HG02973 (cell line): Measurements from ENCODE around the gene CAPS.
"Not testable (repeated sequence)": the region's sequence is repeated elsewhere in the genome, so short reads cannot be mapped to it uniquely, and the experiment has no call there.

Experiments
- ATAC-seq: cut with Tn5 transposase; IDR thresholded peaks from one replicate; pipeline ENCODE4 v1.9.1; 2021; ENCODE audit warnings: moderate library complexity; ENCODE audit not compliant: unreplicated experiment

The CAPS gene

DNA sequence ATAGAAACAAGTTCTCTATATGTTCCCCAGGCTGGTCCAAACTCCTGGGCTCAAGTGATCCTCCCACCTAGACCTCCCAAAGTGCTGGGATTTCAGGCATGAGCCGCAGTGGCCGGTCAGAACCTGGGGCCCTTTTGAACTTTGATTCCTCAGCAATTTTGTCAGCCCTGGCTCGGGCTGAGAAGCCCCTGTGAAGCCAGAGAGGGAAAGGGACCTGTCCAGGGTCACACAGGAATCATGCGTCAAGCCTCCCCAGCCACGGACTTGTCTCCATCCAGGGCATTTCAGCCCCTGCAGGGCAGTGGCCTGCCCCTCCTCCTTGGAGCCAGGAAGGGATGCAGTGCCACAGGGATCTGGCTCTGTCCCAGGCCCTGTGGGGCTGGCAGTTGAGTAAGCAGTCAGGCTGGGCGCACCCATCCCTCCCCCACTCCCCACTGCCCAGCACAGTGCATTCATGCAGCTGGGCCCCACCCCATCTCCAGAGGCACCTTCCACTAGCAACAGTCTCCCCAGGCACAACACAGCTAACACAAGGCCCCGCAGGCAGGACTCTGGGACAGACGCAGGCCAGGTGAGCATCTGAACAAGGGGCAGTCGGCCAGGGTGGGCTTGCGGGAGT, at the start of gene CAPS:
TSS of gene CAPS (plus strand) at position 516 of the 619 bp plus-strand sequence. CDS start 153 bp downstream, outside the sequence.
- no peak for ATAC-seq

DNA sequence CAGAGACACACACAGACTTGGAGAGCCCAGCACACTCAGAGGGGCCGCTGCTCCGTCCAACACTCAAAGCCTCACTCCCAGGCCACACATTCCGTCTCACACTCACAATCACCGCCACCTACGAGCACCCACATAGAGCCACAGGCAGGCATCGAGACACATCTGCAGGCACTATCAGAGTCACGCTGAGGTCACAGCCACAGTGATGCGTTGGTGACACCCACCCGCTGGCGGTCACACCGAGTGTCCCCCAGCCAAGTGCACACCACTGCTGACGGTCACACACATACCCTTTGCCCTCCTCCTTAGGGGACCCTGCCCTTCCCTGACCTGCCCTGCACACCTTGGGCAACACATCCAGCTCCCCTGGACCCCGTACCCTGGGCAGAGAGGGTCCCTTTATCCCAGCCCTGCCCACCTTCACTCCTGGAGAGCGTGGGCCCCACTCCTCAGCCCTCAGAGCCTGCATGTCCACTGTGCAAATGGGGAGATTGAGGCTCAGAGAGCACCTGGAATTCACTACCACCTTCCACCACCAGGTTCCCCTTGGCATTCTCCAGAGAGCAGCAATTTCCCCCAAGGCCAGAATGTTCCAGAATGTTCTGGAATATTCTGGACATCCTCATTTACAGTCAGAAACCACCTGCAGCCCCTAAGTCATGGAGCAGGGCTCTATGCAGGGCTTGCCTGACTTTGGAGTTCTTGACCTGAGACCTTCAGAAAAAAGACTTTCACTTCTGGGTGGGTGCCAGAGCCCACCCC, 49.1 kb upstream of the CAPS start:
- no peak for ATAC-seq

DNA sequence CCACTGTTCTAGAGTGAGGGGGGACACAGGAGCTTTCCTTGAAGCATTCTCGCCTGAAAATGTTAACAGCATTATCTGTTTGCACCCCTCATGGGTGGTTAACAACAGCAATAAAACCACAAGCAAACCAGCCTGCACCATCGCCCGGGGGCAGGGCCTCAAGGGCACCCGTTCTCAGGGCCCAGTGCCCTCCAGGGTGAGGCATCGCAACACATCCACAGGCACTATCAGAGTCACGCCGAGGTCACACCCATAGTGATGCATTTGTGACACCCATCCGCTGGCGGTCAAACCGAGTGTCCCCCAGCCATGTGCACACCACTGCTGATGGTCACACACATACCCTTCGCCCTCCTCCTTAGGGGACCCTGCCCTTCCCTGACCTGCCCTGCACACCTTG, 48.3 kb upstream of the CAPS start:
- ATAC-seq, result no peak

DNA sequence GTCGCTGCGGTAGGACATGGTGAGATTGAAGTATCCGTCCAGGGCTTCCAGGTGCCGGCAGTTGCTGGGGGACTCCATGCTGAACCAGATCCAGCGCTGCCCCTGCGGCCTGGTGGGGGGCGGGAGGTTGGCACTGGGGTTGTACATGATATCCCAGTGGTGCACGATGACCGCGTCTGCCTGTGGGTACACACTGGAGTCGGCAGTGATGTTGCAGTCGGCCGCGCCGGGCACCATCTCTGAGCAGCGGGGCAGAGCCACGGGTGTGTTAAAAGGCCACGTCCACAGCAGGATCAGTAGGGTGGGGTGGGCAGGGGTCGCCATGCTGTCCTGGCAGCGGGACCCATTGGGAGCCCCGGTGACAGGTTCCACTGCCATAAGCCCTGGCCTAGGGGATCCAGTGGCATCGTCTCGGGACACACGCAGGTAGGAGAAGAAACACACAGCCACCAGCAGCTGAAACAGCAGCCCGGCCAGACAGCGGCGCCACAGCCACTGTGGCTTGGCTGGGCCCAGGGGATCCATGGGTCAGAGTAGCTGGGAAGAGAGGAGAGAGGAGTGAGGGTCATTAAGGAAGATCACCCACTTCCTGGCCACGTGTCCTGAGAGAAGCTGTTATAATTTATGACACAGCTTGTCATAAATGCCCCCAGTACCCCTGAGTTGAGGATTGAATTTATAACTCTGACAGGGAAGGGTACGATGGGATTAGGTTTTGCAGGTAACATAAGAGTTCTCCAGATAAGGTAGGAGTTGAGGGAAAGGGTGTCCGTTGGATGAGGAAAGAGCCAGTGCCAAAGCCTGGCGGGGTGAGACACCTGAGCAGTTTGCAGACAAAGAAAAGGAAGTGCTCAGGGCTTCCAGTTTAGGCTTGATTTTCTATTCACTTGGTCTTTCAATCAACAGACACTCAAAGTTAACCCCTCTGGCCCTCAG, 46.6 kb upstream of the CAPS start:
- ATAC-seq, result no peak

DNA sequence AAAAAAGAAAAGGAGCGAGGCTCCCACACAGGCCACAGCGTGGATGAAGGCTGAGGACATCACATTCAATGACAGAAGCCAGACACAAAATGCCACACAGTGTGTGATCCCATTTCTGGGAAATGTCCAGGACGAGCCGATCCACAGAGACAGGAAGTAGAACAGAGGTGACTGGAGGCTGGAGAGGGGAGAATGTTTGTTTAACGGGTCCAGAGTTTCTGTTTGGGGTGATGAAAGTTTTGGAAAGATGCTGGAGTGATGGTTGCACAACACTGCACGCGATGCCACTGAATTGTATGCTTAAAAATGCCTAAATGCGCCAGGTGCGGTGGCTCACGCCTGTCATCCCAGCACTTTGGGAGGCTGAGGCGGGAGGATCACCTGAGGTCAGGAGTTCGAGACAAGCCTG, 43.1 kb upstream of the CAPS start:
- ATAC-seq, result no peak

DNA sequence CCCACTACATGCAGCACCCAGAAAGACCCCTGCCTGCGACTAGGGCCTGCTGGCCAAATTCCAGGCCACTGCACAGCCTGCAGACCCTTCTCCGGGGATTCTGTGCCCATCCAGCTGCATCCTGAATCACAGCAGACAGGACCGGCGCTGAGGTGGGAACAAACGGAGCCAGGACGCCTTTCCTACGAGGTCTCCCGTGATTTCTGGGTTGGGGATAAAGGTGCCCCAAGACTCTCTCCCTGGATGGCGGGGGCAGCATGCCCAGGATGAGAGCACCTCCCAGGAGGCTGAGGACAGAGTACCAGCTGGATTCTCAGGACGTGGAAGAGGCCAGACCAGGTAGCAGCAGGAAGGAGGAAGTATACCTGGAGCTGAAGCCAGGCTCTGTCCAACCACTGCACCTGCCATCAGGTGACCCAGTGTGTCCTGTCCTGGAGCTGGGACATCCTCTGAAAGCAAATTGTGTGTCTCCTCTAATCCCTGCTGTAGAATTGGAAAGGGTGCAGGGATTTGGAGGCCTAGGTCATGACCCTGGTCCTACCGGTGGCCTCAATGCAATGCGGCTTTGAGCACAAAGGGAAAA, 40.3 kb upstream of the CAPS start:
- ATAC-seq, result no peak

DNA sequence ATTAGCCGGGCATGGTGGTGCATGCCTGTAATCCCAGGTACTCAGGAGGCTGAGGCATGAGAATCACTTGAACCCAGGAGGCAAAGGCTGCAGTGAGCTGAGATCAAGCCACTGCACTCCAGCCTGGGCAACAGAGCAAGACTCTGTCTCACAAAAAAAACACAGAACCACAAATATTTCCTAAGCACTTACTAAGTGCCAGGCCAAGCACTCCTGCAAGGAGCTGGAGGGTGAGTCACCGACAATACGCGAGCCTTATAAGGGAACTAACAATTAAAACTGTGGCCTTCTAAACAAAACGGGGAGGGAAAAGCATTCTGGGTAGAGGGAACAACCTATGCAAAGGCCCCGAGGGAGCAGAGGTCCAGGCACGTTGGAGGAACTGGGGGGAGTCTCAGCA, 39.6 kb upstream of the CAPS start:
- ATAC-seq, result not testable (repeated sequence)

DNA sequence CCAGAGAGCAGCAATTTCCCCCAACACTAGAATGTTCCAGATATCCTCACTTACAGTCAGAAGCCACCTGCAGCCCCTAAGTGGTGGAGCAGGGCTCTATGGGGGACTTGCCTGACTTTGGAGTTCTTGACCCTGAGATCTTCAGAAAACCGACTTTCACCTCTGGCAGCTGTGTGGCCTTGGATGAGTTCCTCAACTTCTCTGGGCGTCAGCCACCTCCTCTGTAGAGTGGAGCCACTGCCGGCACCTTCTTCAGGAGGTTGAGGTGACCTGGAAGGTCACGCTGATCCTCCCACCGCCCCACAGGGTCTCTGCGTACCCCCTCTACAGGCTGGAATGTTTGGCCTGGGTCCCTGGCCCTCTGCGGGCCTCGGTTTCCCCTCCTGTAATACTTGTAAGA, 36.6 kb upstream of the CAPS start:
- no peak for ATAC-seq

DNA sequence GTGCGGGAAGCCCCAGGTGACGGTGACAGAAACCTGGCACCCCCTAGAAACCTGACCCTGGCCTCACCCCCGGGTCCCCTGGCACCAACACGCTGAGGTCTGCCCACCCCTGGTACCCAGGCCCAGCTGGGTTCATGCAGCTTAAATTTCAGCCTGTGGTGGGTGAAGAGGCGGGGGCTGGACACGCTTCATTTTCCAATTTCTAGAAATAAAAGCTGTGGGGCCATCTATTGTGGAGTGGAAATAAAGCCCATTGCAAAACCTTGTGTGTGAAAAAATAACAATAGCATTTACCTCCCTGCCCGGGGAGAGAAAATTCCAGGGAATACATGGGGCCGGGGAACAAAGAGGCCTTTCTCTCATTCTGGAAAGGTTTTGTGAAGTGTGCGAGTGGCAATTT, 36.2 kb upstream of the CAPS start:
- no peak for ATAC-seq

DNA sequence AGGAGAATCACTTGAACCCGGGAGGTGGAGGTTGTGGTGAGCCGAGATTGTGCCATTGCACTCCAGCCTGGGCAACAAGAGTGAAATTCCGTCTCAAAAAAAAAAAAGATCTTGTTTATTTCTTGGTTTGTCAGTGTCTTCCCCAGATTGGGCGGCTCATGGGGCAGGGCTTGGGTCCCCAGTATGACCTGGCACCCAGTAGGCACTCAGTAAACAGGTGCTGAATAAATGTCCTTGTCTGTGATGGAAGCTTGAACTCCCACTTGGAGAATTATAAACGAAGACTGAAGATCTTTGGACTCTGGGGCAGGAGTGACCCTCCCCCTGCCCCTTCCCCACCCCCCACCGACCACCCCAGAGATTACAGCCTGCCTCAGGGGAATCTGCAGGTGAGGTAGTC, 33.9 kb upstream of the CAPS start:
- no peak for ATAC-seq

DNA sequence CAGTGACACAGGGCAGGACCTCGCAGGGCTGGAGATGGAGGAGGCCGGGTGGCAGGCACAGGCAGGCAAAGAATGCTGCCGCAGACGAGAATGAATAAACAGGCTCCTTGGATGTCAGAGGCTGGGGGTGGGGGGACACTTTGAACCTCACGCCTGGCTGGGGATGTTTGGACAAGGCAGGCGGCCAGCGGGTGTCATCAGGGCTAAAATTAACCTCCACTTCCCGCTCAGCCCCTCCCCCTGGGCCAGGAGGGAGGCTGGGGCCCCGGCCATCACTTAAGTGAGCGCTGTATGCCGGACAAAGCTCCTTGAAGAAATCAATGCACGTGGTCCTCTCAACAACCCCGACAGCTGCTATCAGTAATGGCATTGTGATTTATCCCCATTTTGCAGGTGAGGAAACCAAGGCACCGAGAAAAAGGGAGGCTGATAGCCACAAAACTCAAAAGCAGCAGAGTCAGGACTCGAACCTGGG, 33.4 kb upstream of the CAPS start:
- no peak for ATAC-seq

DNA sequence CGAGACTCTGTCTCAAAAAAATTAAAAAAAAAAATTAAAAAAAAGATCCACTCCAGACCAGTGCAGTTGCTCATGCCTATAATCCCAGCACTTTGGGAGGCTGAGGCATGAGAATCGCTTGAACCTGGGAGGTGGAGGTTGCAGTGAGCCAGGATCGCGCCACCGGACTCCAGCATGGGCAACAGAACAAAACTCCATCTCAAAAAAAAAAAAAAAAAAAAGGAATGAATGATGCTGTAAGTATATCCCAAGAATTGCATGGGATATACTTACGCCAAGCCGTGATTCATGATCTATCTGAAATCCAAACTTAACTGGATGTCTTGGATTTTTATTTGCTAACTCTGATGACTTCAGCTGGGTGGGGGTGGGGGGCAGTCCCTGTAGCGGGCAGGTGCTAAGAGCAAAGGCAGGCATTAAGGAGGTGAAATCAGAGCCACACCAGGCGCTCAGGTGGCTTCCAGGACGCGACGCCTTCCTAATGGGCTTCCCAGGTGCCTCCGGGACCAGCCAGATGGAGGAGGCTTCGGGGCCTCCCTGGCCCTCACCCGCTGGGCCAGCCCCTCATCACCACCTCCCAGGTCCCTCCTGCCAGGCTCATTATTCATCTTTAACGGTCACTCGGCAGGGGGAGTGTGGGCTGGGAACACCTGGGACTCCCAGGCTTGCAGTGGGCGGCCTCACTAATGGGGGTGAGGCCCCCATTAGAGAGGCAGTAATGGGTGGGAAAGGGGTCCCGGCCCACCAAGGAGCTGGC, 32.3 kb upstream of the CAPS start:
- ATAC-seq, result no peak

DNA sequence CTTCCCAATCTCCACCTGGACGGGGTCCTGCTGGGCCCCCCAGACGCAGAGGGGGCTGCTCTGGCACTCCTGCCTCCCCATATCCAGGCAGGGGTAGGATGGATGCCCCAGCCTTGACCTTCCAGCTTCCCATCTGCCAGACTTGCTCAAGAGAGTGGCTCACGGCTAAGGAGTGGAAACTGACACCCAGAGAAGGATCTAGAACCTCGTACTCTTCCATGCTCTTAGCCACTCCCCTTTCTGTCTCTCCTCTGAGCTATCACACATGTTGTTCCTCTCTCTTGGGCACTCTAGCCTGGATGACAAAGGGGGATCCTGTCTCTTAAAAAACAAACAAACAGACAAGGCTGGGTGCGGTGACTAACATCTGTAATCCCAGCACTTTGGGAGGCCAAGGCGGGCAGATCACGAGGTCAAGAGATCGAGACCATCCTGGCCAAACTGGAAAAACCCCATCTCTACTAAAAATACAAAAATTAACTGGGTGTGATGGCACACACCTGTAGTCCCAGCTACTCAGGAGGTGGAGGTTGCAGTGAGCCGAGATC, 31.6 kb upstream of the CAPS start:
- ATAC-seq, result no peak

DNA sequence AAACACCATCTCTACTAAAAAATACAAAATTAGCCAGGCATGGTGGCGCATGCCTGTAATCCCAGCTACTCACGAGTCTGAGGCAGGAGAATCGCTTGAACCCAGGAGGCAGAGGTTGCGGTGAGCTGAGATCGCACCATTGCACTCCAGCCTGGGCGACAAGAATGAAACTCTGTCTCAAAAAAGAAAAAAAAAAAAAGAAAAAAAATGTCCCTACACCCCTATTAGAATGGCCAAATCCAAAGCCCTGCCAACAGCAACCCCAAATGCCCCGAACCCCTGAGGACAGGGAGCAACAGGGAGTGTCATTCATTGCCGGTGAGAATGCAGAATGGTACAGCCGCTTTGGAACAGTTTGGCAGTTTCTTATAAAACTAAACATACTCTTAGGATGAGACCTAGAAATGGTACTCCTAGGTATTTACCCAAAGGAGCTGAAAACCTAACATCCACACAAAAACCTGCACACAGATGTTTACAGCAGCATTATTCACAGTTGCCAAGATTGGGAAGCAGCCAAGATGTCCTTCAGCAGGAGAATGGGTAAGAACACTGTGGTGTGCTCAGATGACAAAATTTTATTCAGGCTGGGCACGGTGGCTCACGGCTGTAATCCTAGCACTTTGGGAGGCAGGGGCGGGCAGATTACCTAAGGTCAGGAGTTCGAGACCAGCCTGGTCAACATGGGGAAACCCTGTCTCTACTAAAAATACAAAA, 30.7 kb upstream of the CAPS start:
- not testable (repeated sequence) for ATAC-seq

DNA sequence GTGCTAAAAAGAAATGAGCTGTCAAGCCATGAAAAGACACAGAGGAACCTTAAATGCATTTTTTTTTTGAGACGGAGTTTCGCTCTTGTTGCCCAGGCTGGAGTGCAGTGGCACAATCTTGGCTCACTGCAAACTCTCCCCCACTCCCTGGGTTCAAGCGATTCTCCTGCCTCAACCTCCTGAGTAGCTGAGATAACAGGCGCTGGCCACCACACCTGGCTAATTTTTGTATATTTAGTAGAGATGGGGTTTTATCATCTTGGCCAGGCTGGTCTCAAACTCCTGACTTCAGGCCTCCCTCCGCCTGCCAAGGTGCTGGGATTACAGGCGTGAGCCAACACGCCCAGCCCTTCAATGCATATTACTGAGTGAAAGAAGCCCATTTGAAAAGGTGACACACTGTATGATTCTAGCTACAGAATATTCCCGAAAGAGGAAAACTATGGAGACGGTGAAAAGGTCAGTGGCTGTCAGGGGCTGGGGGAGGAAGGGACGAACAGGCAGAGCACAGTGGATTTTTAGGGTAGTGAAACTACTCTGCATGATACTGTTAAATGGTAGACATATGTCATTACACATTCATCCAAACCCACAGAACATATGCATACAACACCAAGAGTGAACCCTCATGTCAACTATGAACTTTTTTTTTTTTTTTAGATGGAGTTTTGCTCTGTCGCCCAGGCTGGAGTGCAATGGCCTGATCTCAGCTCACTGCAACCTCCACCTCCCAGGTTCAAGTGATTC, 29.8 kb upstream of the CAPS start:
- not testable (repeated sequence) for ATAC-seq

DNA sequence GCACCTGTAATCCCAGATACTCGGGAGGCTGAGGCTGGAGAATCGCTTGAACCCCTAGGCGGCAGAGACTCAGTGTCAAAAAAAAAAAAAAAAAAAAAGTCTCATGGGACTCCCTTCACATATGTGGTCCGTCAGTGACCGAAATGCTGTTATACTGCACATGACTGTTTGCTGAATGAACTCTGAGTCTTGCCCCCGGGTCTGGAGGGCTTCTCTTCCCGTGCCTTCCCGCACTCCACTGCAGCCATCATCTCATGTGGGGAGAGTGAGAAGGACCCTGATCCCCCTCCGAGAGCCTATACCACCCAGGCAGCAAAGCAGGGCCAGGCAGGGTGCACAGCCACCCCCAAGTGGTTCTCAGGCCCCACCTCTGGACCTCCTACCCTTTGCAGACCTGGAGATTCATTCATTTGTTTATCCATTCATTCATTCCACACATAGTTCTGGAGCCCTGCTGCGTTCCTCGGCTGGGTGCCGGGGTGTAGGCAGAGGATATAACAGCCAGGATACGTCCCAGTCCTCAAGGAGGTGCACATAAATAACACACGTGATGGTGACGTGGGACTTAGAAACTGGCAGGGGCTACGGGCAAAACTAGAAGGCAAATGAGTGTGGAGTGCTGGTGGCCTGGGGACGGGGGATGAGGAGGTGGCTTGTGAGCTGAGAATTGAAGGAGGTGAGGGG, 24.6 kb upstream of the CAPS start:
- no peak for ATAC-seq

DNA sequence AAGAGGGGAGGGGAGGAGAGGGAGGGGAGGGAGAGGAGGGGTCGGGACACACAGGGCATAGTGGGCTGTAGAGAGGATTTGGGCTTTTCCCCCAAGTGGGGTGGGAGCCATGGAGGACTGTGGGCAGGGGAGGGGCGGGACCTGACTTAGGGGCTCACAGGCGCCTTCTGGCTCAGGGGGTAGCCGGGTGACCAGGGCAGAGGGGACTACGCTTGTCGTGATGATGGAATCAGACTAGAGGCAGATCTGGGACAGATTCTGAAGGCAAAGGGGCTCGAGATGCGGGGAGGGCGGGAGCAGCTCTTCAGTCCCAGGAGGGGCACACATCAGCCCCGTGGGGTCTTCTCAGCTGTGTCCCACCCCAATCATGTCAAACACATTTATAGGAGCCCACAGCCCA, 24.0 kb upstream of the CAPS start:
- no peak for ATAC-seq

DNA sequence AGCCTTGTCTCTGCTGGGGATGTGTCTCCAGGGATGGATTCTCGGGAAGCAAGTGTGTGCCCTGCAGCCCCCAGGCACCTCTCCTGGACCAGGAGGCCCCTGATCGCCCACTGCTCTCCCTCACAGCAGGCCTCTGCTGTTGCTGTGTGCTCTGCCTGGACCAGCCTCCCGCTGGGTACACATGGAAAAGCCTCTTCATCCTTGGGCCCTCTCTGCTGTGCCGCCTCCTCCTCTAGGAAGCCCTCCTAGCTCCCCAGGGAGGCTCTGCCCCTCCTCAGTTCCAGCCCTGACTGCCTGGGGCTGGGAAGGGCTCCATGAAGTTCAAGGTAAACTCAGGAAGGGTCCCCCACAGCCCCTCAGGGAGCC, 22.5 kb upstream of the CAPS start:
- ATAC-seq, result no peak
